ENCODE data around the gene LRIT3.

The LRIT3 gene

GRCh38 chr4:109908731-109909130 is 60.8 kb downstream of the LRIT3 start:
- H3K4me1 Mint-ChIP-seq = peaks cover 2 to 6% of the 10 kb centered on the region in 2 donors
- DNase-seq (no peak), ATAC-seq (replicated peaks) (no peak)
- no peak overlapping the region for H3K4me3 Mint-ChIP-seq
- no peak overlapping the region for H3K27ac Mint-ChIP-seq
- H3K27me3 Mint-ChIP-seq = peaks cover 9 to 28% of the 10 kb centered on the region in 2 donors
- H3K36me3 Mint-ChIP-seq = no peaks in the 10 kb centered on the region
- H3K9me3 Mint-ChIP-seq = peaks cover 5 to 8% of the 10 kb centered on the region in 2 donors

- Mint-ChIP-seq H3K36me3 (no peaks in the 10 kb centered on the region), H3K9me3 (peaks cover 5 to 8% of the 10 kb centered on the region in 2 donors), H3K27me3 (peaks cover 0 to 23% of the 10 kb centered on the region in 2 donors), H3K4me1 (peaks cover 2 to 6% of the 10 kb centered on the region in 2 donors), H3K27ac (no peak overlapping the region), H3K4me3 (no peak overlapping the region)
- ATAC-seq (replicated peaks) = no peak
- no peak for DNase-seq
Measured at GRCh38 chr4:109910256-109910655, 62.3 kb downstream of the LRIT3 start.

GRCh38 chr4:109912706-109913595 is 65.0 kb downstream of the LRIT3 start, which contains the start of gene EGF:
Gene EGF, plus strand, starts transcription at chr4:109912883. Its CDS starts 453 bp downstream, at chr4:109913336.
- Mint-ChIP-seq H3K27me3 (peaks cover 0 to 7% of the 10 kb centered on the region in 2 donors), H3K36me3 (no peaks in the 10 kb centered on the region), H3K9me3 (no peaks in the 10 kb centered on the region), H3K4me1 (peaks cover 2 to 6% of the 10 kb centered on the region in 2 donors), H3K27ac (no peak within 1 kb of the TSS), H3K4me3 (no peak within 1 kb of the TSS)
- ATAC-seq (replicated peaks) (no peak), DNase-seq (no peak)

GRCh38 chr4:109913596-109914241 is 65.8 kb downstream of the LRIT3 start:
- ATAC-seq (replicated peaks) = no peak
- peaks cover 0 to 7% of the 10 kb centered on the region in 2 donors for H3K27me3 Mint-ChIP-seq
- H3K4me1 Mint-ChIP-seq = peaks cover 2 to 6% of the 10 kb centered on the region in 2 donors
- H3K27ac Mint-ChIP-seq = no peak overlapping the region
- no peak for DNase-seq
- H3K36me3 Mint-ChIP-seq = no peaks in the 10 kb centered on the region
- no peak overlapping the region for H3K4me3 Mint-ChIP-seq
- H3K9me3 Mint-ChIP-seq = no peaks in the 10 kb centered on the region

GRCh38 chr4:109914322-109914721 is 66.4 kb downstream of the LRIT3 start:
- Mint-ChIP-seq H3K27me3 (peaks cover 0 to 7% of the 10 kb centered on the region in 2 donors), H3K4me3 (no peak overlapping the region), H3K36me3 (no peaks in the 10 kb centered on the region), H3K4me1 (peaks cover 2 to 6% of the 10 kb centered on the region in 2 donors), H3K9me3 (no peaks in the 10 kb centered on the region), H3K27ac (no peak overlapping the region)
- no peak for ATAC-seq (replicated peaks)
- DNase-seq = no peak

- H3K36me3 Mint-ChIP-seq = no peaks in the 10 kb centered on the region
- ATAC-seq (replicated peaks) = no peak
- peaks cover 0 to 7% of the 10 kb centered on the region in 2 donors for H3K27me3 Mint-ChIP-seq
- peaks cover 2 to 6% of the 10 kb centered on the region in 2 donors for H3K4me1 Mint-ChIP-seq
- H3K4me3 Mint-ChIP-seq = no peak overlapping the region
- H3K9me3 Mint-ChIP-seq = no peaks in the 10 kb centered on the region
- H3K27ac Mint-ChIP-seq = no peak overlapping the region
- DNase-seq = no peak
Measured at GRCh38 chr4:109915385-109916026, 67.6 kb downstream of the LRIT3 start.

- Mint-ChIP-seq H3K27ac (no peak overlapping the region), H3K4me3 (no peak overlapping the region), H3K27me3 (peaks cover 0 to 7% of the 10 kb centered on the region in 2 donors), H3K4me1 (peaks cover 2 to 6% of the 10 kb centered on the region in 2 donors), H3K36me3 (no peaks in the 10 kb centered on the region), H3K9me3 (no peaks in the 10 kb centered on the region)
- no peak for ATAC-seq (replicated peaks)
- no peak for DNase-seq
Measured at GRCh38 chr4:109916027-109916409, 68.1 kb downstream of the LRIT3 start.

- H3K27me3 Mint-ChIP-seq = no peaks in the 10 kb centered on the region
- no peak overlapping the region for H3K4me3 Mint-ChIP-seq
- no peak overlapping the region for H3K27ac Mint-ChIP-seq
- no peaks in the 10 kb centered on the region for H3K9me3 Mint-ChIP-seq
- DNase-seq (no peak), ATAC-seq (replicated peaks) (no peak)
- H3K4me1 Mint-ChIP-seq = no peaks in the 10 kb centered on the region
- H3K36me3 Mint-ChIP-seq = no peaks in the 10 kb centered on the region
Measured at GRCh38 chr4:109921384-109921808, 73.5 kb downstream of the LRIT3 start.

Data from stimulated activated naive B cell treated with anti-CD40 and anti-IgM and Interleukin-4, amounts not matched to agents 10 μg/mL and 1 μg/mL and 100 μg/mL, for 72 hours (primary cell).